ENCODE results near the gene EID1. TPM values are rescaled to one million over a fixed set of nuclear protein-coding genes. Genes with fewer than 3 reads are reported as not detected.

The EID1 gene
- total RNA-seq (100 to 1,000 TPM; 151 to 256 (median 219) TPM), polyA plus RNA-seq (100 to 1,000 TPM; 206 to 229 TPM)
- long read RNA-seq, donor 1, transcript EID1-201 (1 exons, 2,298 nt): major isoform, 825 of 825 reads
- long read RNA-seq, donor 1, partial matches to known transcripts: 0 of 825 reads
- long read RNA-seq, donor 1, other reads (novel, unspliced or antisense): 0 of 825 reads
- long read RNA-seq, donor 2, transcript EID1-201 (1 exons, 2,298 nt): major isoform, 226 of 226 reads
- long read RNA-seq, donor 2, partial matches to known transcripts: 0 of 226 reads
- long read RNA-seq, donor 2, other reads (novel, unspliced or antisense): 0 of 226 reads
- long read RNA-seq, donor 3, transcript EID1-201 (1 exons, 2,298 nt): major isoform, 405 of 407 reads
- long read RNA-seq, donor 3, partial matches to known transcripts: 0 of 407 reads
- long read RNA-seq, donor 3, other reads (novel, unspliced or antisense): 2 of 407 reads

GRCh38 chr15:48877630-48878595, at the start of gene EID1:
Gene EID1, plus strand, starts transcription at chr15:48878134. Its CDS starts 43 bp downstream, at chr15:48878177.
- Histone ChIP-seq H3K4me3 (peak within 1 kb of the TSS; percentile 77), H3K27ac (peak within 1 kb of the TSS; percentile 57 to 79), H3K9me3 (no peaks in the 10 kb centered on the region), H3K4me1 (ENCODE audit: insufficient read depth) (no peaks in the 10 kb centered on the region), H3K27me3 (no peaks in the 10 kb centered on the region), H3K36me3 (no peaks in the 10 kb centered on the region)
- TF ChIP-seq CTCF (IDR thresholded peaks at IDR 0.05) (peak in 1 of 3 donors; percentile 13), POLR2A (IDR thresholded peaks at IDR 0.05) (peak; percentile 92), EP300 (IDR thresholded peaks at IDR 0.05) (no peak)
- WGBS, 3 donors: 0 to 1% (median 0%) methylated on average over 58 of the region's 58 CpGs
- intact Hi-C loops (cut with DNase I): loop anchor here in 1 of 4 donors (2.0 kb wide), 1 partner anchor 69 kb away; no protein-coding TSS in a partner anchor
- peak; percentile 91 to 96 (median 94) for DNase-seq

- no peak for TF ChIP-seq POLR2A (IDR thresholded peaks at IDR 0.05)
- no peak for TF ChIP-seq CTCF (IDR thresholded peaks at IDR 0.05)
- no peak for TF ChIP-seq EP300 (IDR thresholded peaks at IDR 0.05)
- Histone ChIP-seq H3K27ac (no peak overlapping the region), H3K4me3 (no peak overlapping the region), H3K36me3 (no peaks in the 10 kb centered on the region), H3K27me3 (no peaks in the 10 kb centered on the region), H3K9me3 (no peaks in the 10 kb centered on the region), H3K4me1 (ENCODE audit: insufficient read depth) (no peaks in the 10 kb centered on the region)
- 73 to 84% (median 76%) methylated on average over 4 of the region's 4 CpGs for WGBS, 3 donors
- intact Hi-C loops (cut with DNase I): no loop called here
- no peak for DNase-seq
Observed at GRCh38 chr15:48828471-48828870, 49.5 kb upstream of the EID1 start.

GRCh38 chr15:48828906-48829305, 49.0 kb upstream of the EID1 start:
- Histone ChIP-seq H3K4me3 (no peak overlapping the region), H3K36me3 (no peaks in the 10 kb centered on the region), H3K9me3 (no peaks in the 10 kb centered on the region), H3K4me1 (ENCODE audit: insufficient read depth) (no peaks in the 10 kb centered on the region), H3K27ac (no peak overlapping the region), H3K27me3 (no peaks in the 10 kb centered on the region)
- TF ChIP-seq EP300 (IDR thresholded peaks at IDR 0.05) (no peak), POLR2A (IDR thresholded peaks at IDR 0.05) (no peak), CTCF (IDR thresholded peaks at IDR 0.05) (no peak)
- DNase-seq: no peak
- intact Hi-C loops (cut with DNase I): no loop called here

- no peaks in the 10 kb centered on the region for H3K9me3 ChIP-seq
- no peaks in the 10 kb centered on the region for H3K36me3 ChIP-seq
- no peak for DNase-seq
- H3K4me3 ChIP-seq: no peak overlapping the region
- TF ChIP-seq CTCF (IDR thresholded peaks at IDR 0.05) (no peak), POLR2A (IDR thresholded peaks at IDR 0.05) (no peak), EP300 (IDR thresholded peaks at IDR 0.05) (no peak)
- no peaks in the 10 kb centered on the region for H3K4me1 ChIP-seq (ENCODE audit: insufficient read depth)
- H3K27me3 ChIP-seq: no peaks in the 10 kb centered on the region
- intact Hi-C loops (cut with DNase I): no loop called here
- H3K27ac ChIP-seq: no peak overlapping the region
Observed at GRCh38 chr15:48832648-48833047, 45.3 kb upstream of the EID1 start.
